ENCODE results near the gene TGFB1.
"Not testable (repeated sequence)": the region's sequence is repeated elsewhere in the genome, so short reads cannot be mapped to it uniquely, and the experiment has no call there.

Gene TGFB1

DNA sequence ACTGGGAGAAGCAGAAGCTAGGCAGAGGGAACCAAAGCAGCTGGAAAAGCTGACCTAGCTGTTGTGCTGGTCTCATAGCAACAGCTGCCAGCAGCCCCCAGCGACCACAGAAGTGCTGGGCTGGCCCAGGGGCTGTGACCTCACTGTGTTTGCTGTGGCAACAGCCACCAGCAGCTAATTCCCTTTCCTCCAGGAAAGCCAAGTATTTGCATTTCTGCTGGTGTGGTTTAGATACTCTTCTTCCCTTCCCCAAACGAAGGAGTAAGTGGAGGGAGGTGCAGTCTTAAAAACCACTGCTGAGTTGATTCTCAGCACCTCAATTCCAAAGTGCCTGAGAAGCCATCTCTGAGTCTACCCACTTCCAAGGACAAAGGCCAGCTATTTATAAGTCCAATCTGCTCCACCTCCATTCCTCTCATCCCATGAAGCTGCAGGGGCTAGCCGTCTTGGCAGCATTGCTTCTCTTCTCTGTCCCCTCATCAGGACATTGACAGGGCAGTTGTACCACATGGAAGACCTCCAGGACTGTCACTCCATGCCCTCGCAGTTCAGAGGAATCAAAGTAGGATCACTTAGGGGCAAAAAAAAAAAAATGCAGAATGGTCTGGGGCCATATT, 55.3 kb downstream of the TGFB1 start:
- FAIRE-seq = no peak

DNA sequence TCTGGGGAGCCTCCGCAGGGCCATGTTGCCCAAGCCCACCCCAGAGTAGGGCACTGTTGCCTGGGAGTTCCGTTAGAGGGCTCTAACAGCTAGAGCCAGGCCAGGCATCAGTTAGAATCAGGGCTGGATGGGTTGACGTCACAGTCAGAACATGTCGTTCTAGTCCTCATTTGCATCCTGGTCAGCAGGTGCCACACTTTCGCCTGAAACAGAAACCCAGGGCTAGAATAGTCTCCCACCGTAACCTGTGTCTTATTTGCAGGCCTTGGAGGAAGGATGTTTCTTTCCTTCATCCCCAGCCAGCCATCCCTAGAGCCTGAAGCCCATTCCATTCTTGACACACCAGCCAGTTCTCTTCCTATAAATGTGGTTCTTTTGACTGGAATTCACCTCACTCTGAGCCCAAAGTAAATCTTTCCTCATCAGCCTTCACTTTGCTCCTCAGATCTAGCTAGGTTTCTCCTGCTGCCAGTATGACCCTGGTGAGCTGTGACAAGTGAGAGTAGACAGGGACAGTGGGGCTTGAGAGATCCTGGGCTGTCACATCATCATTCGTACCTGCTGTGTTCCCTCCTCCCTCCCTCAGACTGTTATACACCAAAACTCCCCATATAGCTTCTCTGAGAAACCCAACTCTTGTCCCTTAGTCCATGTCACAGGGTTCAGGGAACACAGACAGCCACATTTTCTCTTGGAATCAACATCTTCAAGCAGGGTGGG, 55.9 kb downstream of the TGFB1 start:
- FAIRE-seq = no peak

DNA sequence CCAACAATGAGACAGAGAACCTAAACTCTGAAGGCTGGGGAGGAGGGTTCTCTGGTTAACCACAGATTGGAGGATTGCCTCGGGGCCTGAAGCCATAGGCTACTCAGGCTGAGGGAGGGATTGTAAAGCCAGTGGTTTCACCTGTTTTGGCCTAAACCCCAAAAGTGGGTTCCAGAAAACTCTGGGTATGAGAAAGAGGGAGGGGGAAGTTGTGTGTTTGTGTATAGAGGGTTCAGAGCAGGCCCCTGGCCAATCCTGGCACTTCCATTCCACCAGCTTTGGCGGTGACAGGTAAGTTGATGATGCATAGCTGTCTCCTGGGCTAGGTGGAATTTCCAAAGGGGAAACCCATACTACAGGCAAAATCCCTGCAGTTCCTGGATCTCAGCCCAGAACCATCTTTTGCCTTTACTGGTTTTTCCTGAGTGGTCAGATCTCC, 57.3 kb downstream of the TGFB1 start:
- no peak for FAIRE-seq

DNA sequence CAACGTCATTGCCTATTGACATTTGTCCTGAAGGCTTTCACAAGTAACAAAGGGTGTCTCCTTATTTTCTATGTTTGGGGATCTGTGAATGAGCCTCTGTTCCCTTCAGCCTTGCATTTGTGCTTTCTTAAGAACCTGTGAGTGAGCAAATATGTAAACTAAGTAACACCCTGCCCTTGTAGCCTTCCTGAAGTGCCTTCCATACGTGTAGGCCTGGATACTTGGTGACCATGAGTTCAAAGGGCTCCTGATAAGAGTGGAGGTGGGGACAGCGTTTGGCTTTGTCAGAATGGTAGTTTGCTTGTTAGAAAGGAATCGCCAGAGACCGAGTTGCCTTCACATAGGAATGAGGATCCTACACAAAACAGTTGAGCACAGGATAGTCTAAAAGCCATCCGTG, 58.2 kb downstream of the TGFB1 start:
- no peak for FAIRE-seq

DNA sequence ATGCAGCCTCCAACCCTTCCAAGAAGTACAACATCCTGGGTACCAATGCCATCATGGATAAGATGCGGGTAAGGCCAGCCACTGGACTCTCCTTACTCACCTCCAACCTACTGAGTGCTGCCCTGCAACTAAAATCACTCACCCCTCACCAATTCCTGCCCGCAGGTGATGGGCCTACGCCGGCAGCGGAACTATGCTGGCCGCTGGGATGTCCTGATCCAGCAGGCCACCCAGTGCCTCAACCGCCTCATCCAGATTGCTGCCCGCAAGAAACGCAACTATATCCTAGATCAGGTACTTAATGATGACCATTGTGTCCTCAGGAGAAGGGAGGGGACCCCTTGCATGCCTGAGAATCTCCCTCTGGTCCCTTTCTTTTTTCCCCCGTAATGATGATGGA, 59.3 kb downstream of the TGFB1 start:
- FAIRE-seq = no peak

DNA sequence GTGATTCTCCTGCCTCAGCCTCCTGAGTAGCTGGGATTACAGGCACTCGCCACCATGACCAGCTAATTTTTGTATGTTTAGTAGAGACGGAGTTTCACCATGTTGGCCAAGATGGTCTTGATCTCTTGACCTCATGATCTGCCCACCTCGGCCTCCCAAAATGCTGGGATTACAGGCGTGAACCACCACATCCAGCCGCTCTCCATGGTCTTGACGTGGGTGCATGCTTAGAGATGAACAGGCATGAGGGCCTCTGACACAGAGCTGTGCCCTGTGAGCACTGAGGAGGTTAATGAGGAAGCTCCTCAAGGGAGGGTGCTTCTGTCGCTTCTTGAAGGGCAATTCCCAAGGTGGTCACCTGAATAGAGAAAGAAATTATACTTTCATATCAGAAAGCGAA, 63.9 kb downstream of the TGFB1 start:
- FAIRE-seq = not testable (repeated sequence)

DNA sequence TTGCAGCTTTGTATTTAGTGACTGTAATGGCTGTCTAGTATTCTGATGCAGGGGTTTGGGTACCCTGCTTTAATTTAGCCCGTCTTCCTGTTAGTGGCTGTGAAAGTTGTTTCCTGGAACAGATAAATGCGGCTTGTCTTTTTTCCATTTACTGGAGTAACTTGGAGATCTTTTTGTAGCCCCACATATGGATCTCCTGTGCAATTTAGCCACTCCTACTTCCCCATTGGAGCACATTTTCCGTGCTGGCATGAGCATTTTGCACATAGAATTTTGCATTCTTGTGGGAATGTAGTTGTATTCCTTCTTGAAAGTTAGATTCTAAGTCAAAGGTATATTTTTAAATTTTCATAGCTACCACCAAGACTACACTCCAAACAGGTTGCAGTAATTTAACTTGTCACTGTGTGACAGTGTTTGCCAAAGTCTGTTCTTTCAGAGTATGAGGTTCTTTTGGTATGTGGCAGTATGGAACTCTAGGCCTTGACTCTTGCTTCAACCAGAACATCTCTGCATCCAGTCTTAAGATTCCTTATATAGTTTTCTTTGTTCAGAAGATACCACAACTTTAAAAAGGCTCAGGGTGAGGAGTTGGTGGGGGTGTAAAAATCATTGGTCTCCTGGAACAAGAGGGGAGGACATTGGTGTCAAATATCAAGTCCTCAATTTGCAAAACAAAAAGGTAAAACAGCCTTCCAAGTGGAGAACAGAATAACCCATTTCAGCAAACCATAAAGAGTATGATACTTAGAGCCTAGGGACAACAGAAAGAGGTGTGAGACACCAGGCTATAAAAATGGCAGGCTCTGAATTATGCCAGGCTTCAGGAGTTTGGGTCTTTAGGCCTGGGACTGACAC, 64.8 kb downstream of the TGFB1 start:
- FAIRE-seq = no peak

Data from TTC549 (cell line).